Stimulated activated CD8-positive, alpha-beta memory T cell treated with anti-CD3 and anti-CD28 coated beads, Interleukin-4, amount 100 ng/mL, for 1 hour (primary cell): ENCODE measurements around the gene SAP25.
A peak's percentile ranks its signal among the peaks of the same experiment; 100 is the strongest.
"Not testable (repeated sequence)": the region's sequence is repeated elsewhere in the genome, so short reads cannot be mapped to it uniquely, and the experiment has no call there.

Source experiments
- DNase-seq, 2 donors: peaks; one replicate each; pipeline ENCODE4 v3.0.0-alpha.2; 2020; ENCODE audit warnings: low read depth in 2 of 2, low spot score in 1 of 2

The SAP25 gene

GRCh38 chr7:100538654-100539435 lies 34.9 kb downstream of the SAP25 start, which contains the start of gene AGFG2:
Gene AGFG2 (plus strand): TSS chr7:100539203. CDS start chr7:100539347, 144 bp downstream.
- peak; percentile 99 for DNase-seq

- DNase-seq, result no peak
These were observed 35.4 kb downstream of the SAP25 start for GRCh38 chr7:100538348-100538653.

- not testable (repeated sequence) for DNase-seq
These were observed 37.0 kb downstream of the SAP25 start for GRCh38 chr7:100536695-100537094.

DNA sequence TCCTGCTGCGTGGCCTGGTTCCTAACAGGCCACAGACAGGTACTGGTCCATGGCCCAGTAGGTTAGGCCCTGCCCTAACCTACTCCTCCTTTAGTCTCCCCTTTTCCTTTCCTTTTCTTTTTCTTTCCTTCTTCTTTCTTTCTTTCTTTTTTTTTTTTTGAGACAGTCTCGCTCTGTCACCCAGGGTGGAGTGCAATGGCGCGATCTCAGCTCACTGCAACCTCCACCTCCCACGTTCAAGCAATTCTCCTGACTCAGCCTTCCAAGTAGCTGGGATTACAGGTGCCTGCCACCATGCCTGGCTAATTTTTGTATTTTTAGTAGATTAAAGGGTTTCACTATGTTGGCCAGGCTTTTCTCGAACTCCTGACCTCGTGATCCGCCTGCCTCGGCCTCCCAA lies 37.7 kb downstream of the SAP25 start:
- DNase-seq, result not testable (repeated sequence)

GRCh38 chr7:100532165-100533022 lies 41.3 kb downstream of the SAP25 start:
- DNase-seq, result no peak

DNA sequence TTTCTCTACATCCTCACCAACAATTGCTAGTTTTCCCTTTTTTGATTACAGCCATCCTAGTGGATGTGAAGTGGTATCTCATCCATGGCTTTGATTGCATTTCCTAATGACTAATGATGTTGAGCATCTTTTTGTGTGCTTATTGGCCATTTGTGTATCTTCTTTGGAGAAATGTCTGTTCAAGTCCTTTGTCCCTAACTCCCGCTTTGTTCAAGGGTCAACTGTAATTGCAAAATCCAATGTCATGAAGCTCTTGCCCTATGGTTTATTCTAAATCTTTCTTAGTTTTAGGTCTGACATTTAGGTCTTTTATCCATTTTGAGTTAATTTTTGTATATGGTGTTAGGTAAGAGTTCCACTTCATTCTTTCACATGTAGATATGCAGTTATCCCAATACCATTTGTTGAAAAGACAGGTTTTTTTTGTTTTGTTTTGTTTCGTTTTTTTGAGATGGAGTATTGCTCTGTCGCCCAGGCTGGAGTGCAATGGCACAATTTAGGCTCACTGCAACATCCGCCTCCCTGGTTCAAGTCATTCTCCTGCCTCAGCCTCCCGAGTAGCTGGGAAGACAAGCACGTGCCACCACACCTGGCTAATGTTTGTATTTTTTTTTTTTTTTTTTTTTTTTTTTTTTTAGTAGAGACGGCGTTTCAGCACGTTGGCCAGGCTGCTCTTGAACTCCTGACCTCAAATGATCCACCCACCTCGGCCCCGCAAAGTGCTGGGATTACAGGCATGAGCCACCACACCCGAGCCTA lies 45.4 kb downstream of the SAP25 start:
- not testable (repeated sequence) for DNase-seq

DNA sequence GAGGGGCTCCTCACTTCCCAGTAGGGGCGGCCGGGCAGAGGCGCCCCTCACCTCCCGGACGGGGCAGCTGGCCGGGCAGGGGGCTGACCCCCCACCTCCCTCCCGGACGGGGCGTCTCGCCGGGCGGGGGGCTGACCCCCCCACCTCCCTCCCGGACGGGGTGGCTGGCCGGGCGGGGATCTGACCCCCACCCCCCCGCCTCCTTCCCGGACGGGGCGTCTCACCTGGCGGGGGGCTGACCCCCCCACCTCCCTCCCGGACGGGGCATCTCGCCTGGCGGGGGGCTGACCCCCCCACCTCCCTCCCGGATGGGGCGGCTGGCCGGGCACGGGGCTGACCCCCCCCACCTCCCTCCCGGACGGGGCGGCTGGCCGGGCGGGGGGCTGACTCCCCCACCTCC lies 50.5 kb downstream of the SAP25 start:
- not testable (repeated sequence) for DNase-seq
